Spinal cord (tissue), 10 donors: ENCODE results near the gene QSOX1. TPM values are rescaled to one million over a fixed set of nuclear protein-coding genes. Genes with fewer than 3 reads are reported as not detected.

ENCODE experiments used
- DNase-seq, 6 donors: peaks; one replicate each; pipeline versions ENCODE4 v3.0.0 to v3.0.0-alpha.2; 2013 to 2015; ENCODE audit warnings: low spot score in 6 of 6, low read depth in 4 of 6
- H3K27ac ChIP-seq: one replicate; pipeline ENCODE4 v1.5.1; 2013; ENCODE audit warnings: low read depth, low read length, control low read depth
- H3K27me3 ChIP-seq: one replicate; pipeline ENCODE4 v1.6.1; 2013; ENCODE audit warnings: low read length; ENCODE audit not compliant: control insufficient read depth, insufficient read depth
- H3K36me3 ChIP-seq: one replicate; pipeline ENCODE4 v1.6.1; 2013; ENCODE audit warnings: low read length; ENCODE audit not compliant: control insufficient read depth, insufficient read depth
- H3K4me1 ChIP-seq: one replicate; pipeline ENCODE4 v1.6.1; 2013; ENCODE audit warnings: low read length; ENCODE audit not compliant: control insufficient read depth, insufficient read depth
- H3K4me3 ChIP-seq: one replicate; pipeline ENCODE4 v1.5.1; 2013; ENCODE audit warnings: low read depth, low read length, control low read depth
- H3K9me3 ChIP-seq: one replicate; pipeline ENCODE4 v1.6.1; 2013; ENCODE audit warnings: low read length; ENCODE audit not compliant: control insufficient read depth, insufficient read depth
- WGBS: methylation state at CpG from one replicate; pipeline ENCODE4 v1.1.5; 2013; ENCODE audit warnings: missing lambda C conversion rate; ENCODE audit not compliant: insufficient coverage; 5-methylcytosine and 5-hydroxymethylcytosine counted together
- polyA plus RNA-seq, 2 donors: library from polyadenylated mRNA; unstranded; fragments of 120-200 nt; gene quantifications; one replicate each; pipeline ENCODE4 v1.2.1, GENCODE V29; 2013; ENCODE audit not compliant: insufficient read length in 2 of 2
- total RNA-seq, 2 donors: library from RNA; depleted of rRNA in 1 of 2; stranded (reverse); fragments of 120-200 nt in 1 of 2; fragments of >200 nt in 1 of 2; gene quantifications; one replicate each; pipeline versions ENCODE4 v1.2.3 to v1.2.4, GENCODE V29; 2013 to 2014
- donor health status: healthy.

Gene QSOX1
- total and polyA plus RNA-seq, 4 donors, result 25.0 to 46.5 (median 32.7) TPM

DNA sequence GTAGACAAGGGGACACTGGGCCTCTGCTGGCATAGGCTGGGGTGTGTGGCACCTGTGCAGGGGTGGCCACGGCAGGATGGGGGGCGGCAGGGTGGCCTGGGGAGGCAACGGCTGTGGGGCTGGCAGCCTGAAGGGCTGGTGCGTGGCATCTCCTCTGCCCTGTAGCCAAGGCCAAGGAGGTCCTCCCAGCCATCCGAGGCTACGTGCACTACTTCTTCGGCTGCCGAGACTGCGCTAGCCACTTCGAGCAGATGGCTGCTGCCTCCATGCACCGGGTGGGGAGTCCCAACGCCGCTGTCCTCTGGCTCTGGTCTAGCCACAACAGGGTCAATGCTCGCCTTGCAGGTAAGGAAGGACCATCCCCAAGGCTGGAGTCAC lies 39.4 kb downstream of the QSOX1 start:
- H3K4me1 ChIP-seq, result peaks cover 3% of the 10 kb centered on the region
- H3K36me3 ChIP-seq, result peaks cover 88% of the 10 kb centered on the region
- no peak overlapping the region for H3K4me3 ChIP-seq
- no peaks in the 10 kb centered on the region for H3K9me3 ChIP-seq
- no peaks in the 10 kb centered on the region for H3K27me3 ChIP-seq
- DNase-seq, result no peak
- H3K27ac ChIP-seq, result no peak overlapping the region
- WGBS, result 91% methylated on average over 14 of the region's 14 CpGs

DNA sequence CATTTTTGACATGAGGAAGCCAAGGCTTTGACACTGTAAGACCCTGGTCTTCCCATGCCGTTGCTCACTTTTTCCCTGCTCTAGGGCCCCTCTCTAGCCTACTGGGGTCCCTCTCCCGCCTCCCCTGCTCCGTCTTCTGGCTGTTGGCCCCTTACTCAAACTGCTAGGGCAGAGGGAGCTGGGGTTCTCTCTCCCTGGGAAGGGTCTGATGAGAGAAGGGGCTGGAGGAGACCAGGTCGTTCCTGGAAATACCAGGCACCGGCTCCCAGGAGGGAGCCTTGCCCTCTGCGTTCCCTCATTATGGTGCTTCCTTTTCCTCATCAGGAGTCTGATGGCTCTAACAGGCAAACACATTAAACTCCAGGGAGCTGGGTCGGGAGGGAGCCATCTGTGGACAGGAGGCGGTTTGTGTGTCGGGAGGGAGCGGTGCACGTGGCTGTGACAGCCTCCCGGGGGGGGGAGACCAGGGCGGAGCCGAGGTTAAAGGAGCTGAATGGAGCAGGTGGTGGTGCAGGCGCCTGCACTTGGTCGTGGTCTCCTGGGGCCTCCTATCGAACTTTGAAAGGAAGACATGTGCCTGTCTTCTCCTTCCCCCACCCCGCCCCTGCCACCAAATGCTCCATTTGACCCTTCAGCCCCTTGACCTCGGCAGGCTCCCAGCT lies 40.0 kb downstream of the QSOX1 start:
- 73% methylated on average over 15 of the region's 19 CpGs for WGBS
- DNase-seq, result no peak
- Histone ChIP-seq H3K36me3 (peaks cover 89% of the 10 kb centered on the region), H3K9me3 (no peaks in the 10 kb centered on the region), H3K4me3 (no peak overlapping the region), H3K4me1 (peaks cover 4% of the 10 kb centered on the region), H3K27me3 (no peaks in the 10 kb centered on the region), H3K27ac (no peak overlapping the region)

DNA sequence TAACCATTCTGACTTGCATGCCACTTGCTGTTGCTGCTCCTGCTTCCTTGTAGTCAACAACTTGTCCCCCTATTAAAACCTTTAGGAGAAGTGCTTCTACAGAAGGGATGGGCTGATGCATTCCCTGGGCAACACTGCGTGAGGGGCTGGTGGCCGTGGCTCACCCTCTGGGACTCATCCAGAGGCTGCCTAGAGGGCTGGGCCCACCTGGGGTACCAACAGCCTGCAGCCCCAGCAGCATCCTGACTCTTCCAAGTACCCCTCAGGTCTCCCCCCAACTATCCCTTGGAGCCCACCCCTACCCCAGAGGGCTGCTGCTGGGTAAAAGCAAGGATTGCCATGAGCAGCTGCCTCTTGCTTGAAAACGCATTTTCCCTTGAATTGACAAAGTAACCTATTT lies 40.7 kb downstream of the QSOX1 start:
- H3K9me3 ChIP-seq, result no peaks in the 10 kb centered on the region
- no peak overlapping the region for H3K27ac ChIP-seq
- no peaks in the 10 kb centered on the region for H3K27me3 ChIP-seq
- no peak overlapping the region for H3K4me3 ChIP-seq
- H3K36me3 ChIP-seq, result peaks cover 90% of the 10 kb centered on the region
- WGBS, result 80% methylated on average over 2 of the region's 3 CpGs
- DNase-seq, result no peak
- H3K4me1 ChIP-seq, result peaks cover 4% of the 10 kb centered on the region

DNA sequence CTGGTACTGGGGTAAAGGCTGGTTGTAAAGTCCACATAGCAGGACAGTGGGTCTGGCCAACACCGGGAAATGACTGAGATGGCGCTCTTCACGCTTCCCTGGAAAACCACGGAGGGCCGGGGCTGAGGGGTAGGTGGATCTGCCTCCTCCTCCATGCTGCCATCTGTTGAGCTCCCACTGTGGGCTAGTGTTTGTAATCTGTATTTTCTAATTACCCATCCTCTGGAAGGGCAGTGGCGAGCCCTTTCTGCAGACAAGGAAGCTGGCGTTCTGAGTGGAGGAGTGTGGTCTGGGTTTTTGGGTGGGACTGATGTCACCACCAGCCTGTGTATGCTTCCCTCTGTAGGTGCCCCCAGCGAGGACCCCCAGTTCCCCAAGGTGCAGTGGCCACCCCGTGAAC lies 41.2 kb downstream of the QSOX1 start:
- H3K27me3 ChIP-seq, result no peaks in the 10 kb centered on the region
- no peaks in the 10 kb centered on the region for H3K9me3 ChIP-seq
- H3K4me1 ChIP-seq, result peaks cover 4% of the 10 kb centered on the region
- DNase-seq, result no peak
- no peak overlapping the region for H3K27ac ChIP-seq
- peaks cover 86% of the 10 kb centered on the region for H3K36me3 ChIP-seq
- H3K4me3 ChIP-seq, result no peak overlapping the region
- WGBS, result 93% methylated on average over 6 of the region's 9 CpGs

DNA sequence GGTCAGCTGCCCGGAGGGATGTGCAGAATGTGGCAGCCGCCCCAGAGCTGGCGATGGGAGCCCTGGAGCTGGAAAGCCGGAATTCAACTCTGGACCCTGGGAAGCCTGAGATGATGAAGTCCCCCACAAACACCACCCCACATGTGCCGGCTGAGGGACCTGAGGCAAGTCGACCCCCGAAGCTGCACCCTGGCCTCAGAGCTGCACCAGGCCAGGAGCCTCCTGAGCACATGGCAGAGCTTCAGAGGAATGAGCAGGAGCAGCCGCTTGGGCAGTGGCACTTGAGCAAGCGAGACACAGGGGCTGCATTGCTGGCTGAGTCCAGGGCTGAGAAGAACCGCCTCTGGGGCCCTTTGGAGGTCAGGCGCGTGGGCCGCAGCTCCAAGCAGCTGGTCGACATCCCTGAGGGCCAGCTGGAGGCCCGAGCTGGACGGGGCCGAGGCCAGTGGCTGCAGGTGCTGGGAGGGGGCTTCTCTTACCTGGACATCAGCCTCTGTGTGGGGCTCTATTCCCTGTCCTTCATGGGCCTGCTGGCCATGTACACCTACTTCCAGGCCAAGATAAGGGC lies 41.9 kb downstream of the QSOX1 start:
- H3K36me3 ChIP-seq, result peaks cover 80% of the 10 kb centered on the region
- 94% methylated on average over 15 of the region's 17 CpGs for WGBS
- peaks cover 4% of the 10 kb centered on the region for H3K4me1 ChIP-seq
- DNase-seq, result no peak
- H3K4me3 ChIP-seq, result no peak overlapping the region
- no peaks in the 10 kb centered on the region for H3K9me3 ChIP-seq
- no peak overlapping the region for H3K27ac ChIP-seq
- no peaks in the 10 kb centered on the region for H3K27me3 ChIP-seq

DNA sequence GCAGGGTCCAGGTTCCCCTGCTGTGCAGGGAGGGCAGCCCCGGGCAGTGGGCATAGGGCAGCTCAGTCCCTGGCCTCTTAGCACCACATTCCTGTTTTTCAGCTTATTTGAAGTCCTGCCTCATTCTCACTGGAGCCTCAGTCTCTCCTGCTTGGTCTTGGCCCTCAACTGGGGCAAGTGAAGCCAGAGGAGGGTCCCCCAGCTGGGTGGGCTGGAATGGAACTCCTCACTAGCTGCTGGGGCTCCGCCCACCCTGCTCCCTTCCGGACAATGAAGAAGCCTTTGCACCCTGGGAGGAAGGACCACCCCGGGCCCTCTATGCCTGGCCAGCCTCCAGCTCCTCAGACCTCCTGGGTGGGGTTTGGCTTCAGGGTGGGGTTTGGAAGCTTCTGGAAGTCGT lies 42.6 kb downstream of the QSOX1 start:
- WGBS, result 92% methylated on average over 5 of the region's 5 CpGs
- Histone ChIP-seq H3K36me3 (peaks cover 75% of the 10 kb centered on the region), H3K9me3 (no peaks in the 10 kb centered on the region), H3K4me1 (peaks cover 4% of the 10 kb centered on the region), H3K27ac (no peak overlapping the region), H3K27me3 (no peaks in the 10 kb centered on the region), H3K4me3 (no peak overlapping the region)
- no peak for DNase-seq

DNA sequence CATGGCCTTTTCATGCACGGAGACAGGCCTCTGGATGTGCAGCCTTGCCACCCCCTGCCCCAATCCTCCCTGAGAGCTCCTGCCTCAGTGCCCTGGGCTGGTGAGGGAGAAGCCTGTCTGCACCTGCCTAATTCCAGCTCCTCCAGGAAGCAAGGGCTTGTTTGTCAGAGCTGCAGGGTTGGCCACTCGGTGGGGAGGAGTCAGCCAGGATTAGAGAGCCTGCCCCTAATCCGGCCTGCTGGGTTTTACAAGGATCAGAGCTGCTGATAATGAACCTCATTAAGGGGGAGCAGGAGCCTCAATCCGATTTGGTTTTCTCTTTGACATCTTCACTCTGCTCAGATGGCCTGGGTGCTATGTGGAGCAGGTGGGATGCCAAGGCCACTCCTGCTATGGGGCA lies 43.5 kb downstream of the QSOX1 start:
- no peak for DNase-seq
- peaks cover 65% of the 10 kb centered on the region for H3K36me3 ChIP-seq
- no peaks in the 10 kb centered on the region for H3K9me3 ChIP-seq
- H3K27me3 ChIP-seq, result no peaks in the 10 kb centered on the region
- H3K27ac ChIP-seq, result no peak overlapping the region
- H3K4me3 ChIP-seq, result no peak overlapping the region
- WGBS, result 63% methylated on average over 3 of the region's 4 CpGs
- peaks cover 4% of the 10 kb centered on the region for H3K4me1 ChIP-seq

DNA sequence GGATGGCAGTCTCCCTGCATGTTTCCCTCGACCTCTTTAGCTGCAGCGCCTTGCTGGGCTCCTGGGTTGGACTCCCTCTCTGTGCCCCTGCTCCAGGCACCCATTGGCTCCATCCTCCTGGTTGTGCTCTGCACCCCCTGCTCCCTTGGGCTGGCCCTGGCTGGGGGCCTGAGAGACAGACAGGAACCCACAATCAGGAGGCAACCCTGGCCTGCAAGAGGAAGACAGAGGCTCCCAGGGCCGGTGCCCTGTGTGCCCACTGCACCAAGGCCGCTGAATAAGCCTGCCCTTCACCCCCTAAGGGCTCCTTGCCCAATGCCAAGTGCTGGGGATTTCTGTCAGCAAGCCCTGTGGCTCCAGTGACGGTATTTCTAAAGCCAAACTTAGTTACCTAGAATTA lies 43.9 kb downstream of the QSOX1 start:
- Histone ChIP-seq H3K36me3 (peaks cover 61% of the 10 kb centered on the region), H3K9me3 (no peaks in the 10 kb centered on the region), H3K4me3 (no peak overlapping the region), H3K27ac (no peak overlapping the region), H3K4me1 (peaks cover 4% of the 10 kb centered on the region), H3K27me3 (no peaks in the 10 kb centered on the region)
- WGBS, result 88% methylated on average over 5 of the region's 5 CpGs
- no peak for DNase-seq

DNA sequence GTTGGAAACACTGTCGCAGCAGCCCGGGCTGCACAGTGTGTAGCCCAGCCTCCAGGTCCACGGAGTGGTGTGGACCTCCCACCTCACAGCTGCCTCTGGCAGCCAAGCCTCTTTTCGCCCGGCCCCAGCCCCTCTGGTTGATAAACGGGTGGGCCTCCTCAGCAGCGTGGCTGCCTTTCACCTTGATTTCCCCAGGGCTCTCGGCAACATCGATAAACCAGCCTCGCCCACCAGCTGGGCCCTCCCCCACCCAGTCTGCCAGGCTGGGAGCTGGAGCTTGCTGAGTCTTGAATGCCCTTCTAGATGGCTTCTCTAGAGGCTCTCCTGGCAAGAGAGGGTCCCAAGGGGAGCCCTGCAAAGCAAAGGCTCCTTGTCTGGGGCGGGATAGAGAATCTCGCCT lies 44.3 kb downstream of the QSOX1 start:
- H3K4me3 ChIP-seq, result no peak overlapping the region
- H3K4me1 ChIP-seq, result peaks cover 4% of the 10 kb centered on the region
- H3K27me3 ChIP-seq, result no peaks in the 10 kb centered on the region
- H3K27ac ChIP-seq, result no peak overlapping the region
- H3K9me3 ChIP-seq, result no peaks in the 10 kb centered on the region
- H3K36me3 ChIP-seq, result peaks cover 57% of the 10 kb centered on the region
- WGBS, result 81% methylated on average over 12 of the region's 12 CpGs
- DNase-seq, result no peak

DNA sequence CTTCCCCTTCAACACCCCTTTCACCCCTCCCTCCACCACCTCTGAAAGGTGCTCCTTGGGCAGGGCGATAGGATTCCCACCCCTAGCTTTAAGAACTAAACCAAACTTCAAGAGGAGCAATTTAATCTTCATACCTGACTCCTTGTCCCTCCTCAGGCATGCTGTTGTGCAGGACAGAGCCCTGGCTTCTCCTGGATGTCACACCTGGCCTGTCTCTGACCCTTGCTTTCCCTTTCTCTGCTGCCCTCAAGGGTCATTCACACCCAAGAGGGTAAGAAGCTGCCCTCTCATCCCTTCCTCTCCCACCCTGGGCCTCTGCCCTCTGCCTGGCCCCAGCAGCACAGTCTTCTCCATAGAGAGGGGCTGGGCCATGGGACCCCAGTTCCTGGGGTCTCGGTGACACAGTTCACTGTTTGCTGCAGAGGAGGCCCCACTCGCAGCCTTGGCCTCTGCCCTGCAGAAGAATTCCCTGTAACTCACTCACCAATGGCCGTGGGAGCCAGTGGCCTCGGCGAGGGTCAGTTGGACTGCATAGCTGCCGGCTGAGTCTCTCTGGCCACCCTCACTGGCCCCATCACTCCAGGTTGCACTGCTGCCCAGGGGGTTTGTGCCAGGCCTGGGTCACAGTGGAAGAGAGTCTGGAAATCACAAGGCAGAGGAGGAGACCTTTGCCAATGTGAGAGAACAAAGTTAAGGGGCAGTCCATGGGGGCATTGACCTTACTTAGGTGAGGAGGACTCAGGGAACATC lies 47.0 kb downstream of the QSOX1 start:
- peaks cover 3% of the 10 kb centered on the region for H3K27me3 ChIP-seq
- H3K4me3 ChIP-seq, result no peak overlapping the region
- peaks cover 31% of the 10 kb centered on the region for H3K36me3 ChIP-seq
- no peak overlapping the region for H3K27ac ChIP-seq
- no peak for DNase-seq
- H3K9me3 ChIP-seq, result no peaks in the 10 kb centered on the region
- 90% methylated on average over 7 of the region's 7 CpGs for WGBS
- peaks cover 4% of the 10 kb centered on the region for H3K4me1 ChIP-seq
